ENCODE results near the gene PDE4D. TPM values are rescaled to one million over a fixed set of nuclear protein-coding genes. Genes with fewer than 3 reads are reported as not detected.

Gene PDE4D
- total RNA-seq, 1 donor from 2014 or later, result 11.8 TPM

- TF ChIP-seq, protein P1, sequence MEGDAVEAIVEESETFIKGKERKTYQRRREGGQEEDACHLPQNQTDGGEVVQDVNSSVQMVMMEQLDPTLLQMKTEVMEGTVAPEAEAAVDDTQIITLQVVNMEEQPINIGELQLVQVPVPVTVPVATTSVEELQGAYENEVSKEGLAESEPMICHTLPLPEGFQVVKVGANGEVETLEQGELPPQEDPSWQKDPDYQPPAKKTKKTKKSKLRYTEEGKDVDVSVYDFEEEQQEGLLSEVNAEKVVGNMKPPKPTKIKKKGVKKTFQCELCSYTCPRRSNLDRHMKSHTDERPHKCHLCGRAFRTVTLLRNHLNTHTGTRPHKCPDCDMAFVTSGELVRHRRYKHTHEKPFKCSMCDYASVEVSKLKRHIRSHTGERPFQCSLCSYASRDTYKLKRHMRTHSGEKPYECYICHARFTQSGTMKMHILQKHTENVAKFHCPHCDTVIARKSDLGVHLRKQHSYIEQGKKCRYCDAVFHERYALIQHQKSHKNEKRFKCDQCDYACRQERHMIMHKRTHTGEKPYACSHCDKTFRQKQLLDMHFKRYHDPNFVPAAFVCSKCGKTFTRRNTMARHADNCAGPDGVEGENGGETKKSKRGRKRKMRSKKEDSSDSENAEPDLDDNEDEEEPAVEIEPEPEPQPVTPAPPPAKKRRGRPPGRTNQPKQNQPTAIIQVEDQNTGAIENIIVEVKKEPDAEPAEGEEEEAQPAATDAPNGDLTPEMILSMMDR (conservative IDR thresholded peaks at IDR 0.05), result no peak
- Mint-ChIP-seq H3K9me3 (peaks cover 4% of the 10 kb centered on the region), H3K4me3 (no peak overlapping the region), H3K27me3 (ENCODE audit: low read depth) (no peaks in the 10 kb centered on the region), H3K4me1 (peaks cover 27% of the 10 kb centered on the region), H3K27ac (ENCODE audit: unreplicated experiment) (no peak overlapping the region), H3K36me3 (ENCODE audit: low read depth) (no peaks in the 10 kb centered on the region)
- DNase-seq (ENCODE audit: low read depth, low spot score), result no peak
Observed at GRCh38 chr5:59562756-59563389, 330.7 kb downstream of the PDE4D start.

GRCh38 chr5:59560553-59560952 is 333.0 kb downstream of the PDE4D start:
- DNase-seq (ENCODE audit: low read depth, low spot score), result no peak
- peaks cover 31% of the 10 kb centered on the region for H3K4me1 Mint-ChIP-seq
- no peaks in the 10 kb centered on the region for H3K36me3 Mint-ChIP-seq (ENCODE audit: low read depth)
- TF ChIP-seq, protein P1 (conservative IDR thresholded peaks at IDR 0.05), result no peak
- no peak overlapping the region for H3K27ac Mint-ChIP-seq (ENCODE audit: unreplicated experiment)
- peaks cover 4% of the 10 kb centered on the region for H3K9me3 Mint-ChIP-seq
- no peaks in the 10 kb centered on the region for H3K27me3 Mint-ChIP-seq (ENCODE audit: low read depth)
- H3K4me3 Mint-ChIP-seq, result no peak overlapping the region

GRCh38 chr5:59559847-59560246 is 333.7 kb downstream of the PDE4D start:
- Mint-ChIP-seq H3K4me1 (peaks cover 33% of the 10 kb centered on the region), H3K9me3 (peaks cover 4% of the 10 kb centered on the region), H3K27ac (ENCODE audit: unreplicated experiment) (no peak overlapping the region), H3K27me3 (ENCODE audit: low read depth) (no peaks in the 10 kb centered on the region), H3K36me3 (ENCODE audit: low read depth) (no peaks in the 10 kb centered on the region), H3K4me3 (no peak overlapping the region)
- TF ChIP-seq, protein P1 (conservative IDR thresholded peaks at IDR 0.05), result no peak
- no peak for DNase-seq (ENCODE audit: low read depth, low spot score)

DNA sequence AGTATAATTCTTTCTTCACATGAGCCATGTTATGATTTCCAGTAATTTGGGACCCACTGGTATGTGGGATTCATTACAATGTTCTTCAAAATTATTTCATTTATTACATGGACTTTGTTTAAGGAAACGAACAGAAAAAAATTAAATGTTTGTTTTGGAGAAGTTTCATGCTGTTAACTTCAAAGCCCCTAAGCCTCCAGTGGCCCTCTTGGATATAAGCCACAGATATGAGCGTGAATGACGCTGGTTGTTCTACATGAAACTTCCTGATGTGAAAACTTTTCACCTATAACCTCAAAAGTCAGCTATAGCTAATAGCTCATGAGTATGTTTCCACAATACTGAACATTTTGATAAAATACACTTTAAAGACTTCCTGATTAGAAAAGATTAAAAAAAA is 334.2 kb downstream of the PDE4D start:
- Mint-ChIP-seq H3K4me3 (no peak overlapping the region), H3K36me3 (ENCODE audit: low read depth) (no peaks in the 10 kb centered on the region), H3K9me3 (peaks cover 4% of the 10 kb centered on the region), H3K27me3 (ENCODE audit: low read depth) (no peaks in the 10 kb centered on the region), H3K27ac (ENCODE audit: unreplicated experiment) (no peak overlapping the region), H3K4me1 (peaks cover 33% of the 10 kb centered on the region)
- TF ChIP-seq, protein P1 (conservative IDR thresholded peaks at IDR 0.05), result no peak
- no peak for DNase-seq (ENCODE audit: low read depth, low spot score)

GRCh38 chr5:59558501-59558900 is 335.0 kb downstream of the PDE4D start:
- no peak overlapping the region for H3K27ac Mint-ChIP-seq (ENCODE audit: unreplicated experiment)
- no peak overlapping the region for H3K4me3 Mint-ChIP-seq
- no peak for DNase-seq (ENCODE audit: low read depth, low spot score)
- no peaks in the 10 kb centered on the region for H3K36me3 Mint-ChIP-seq (ENCODE audit: low read depth)
- peaks cover 4% of the 10 kb centered on the region for H3K9me3 Mint-ChIP-seq
- peaks cover 33% of the 10 kb centered on the region for H3K4me1 Mint-ChIP-seq
- TF ChIP-seq, protein P1 (conservative IDR thresholded peaks at IDR 0.05), result no peak
- H3K27me3 Mint-ChIP-seq (ENCODE audit: low read depth), result no peaks in the 10 kb centered on the region
